Left forelimb (tissue), 1 donor: ENCODE measurements around the gene VTI1A.
A peak's percentile ranks its signal among the peaks of the same experiment; 100 is the strongest.

ENCODE experiments used
- DNase-seq: peaks from one replicate; pipeline ENCODE4 v3.0.0-alpha.2; 2018; ENCODE audit warnings: low spot score

VTI1A gene

GRCh38 chr10:112758961-112759360 lies 311.9 kb downstream of the VTI1A start:
- no peak for DNase-seq

GRCh38 chr10:112759496-112759895 lies 312.5 kb downstream of the VTI1A start:
- no peak for DNase-seq

GRCh38 chr10:112761256-112761655 lies 314.2 kb downstream of the VTI1A start:
- no peak for DNase-seq

- no peak for DNase-seq
These were observed 317.0 kb downstream of the VTI1A start for GRCh38 chr10:112763916-112764520.

- no peak for DNase-seq
These were observed 318.8 kb downstream of the VTI1A start for GRCh38 chr10:112765717-112766235.

- DNase-seq, result no peak
These were observed 319.6 kb downstream of the VTI1A start for GRCh38 chr10:112766636-112767035.

GRCh38 chr10:112767156-112767555 lies 320.1 kb downstream of the VTI1A start:
- DNase-seq, result no peak

GRCh38 chr10:112768121-112768520 lies 321.1 kb downstream of the VTI1A start:
- DNase-seq, result no peak

GRCh38 chr10:112769081-112769480 lies 322.1 kb downstream of the VTI1A start:
- no peak for DNase-seq

GRCh38 chr10:112769611-112770370 lies 322.8 kb downstream of the VTI1A start:
- no peak for DNase-seq

- no peak for DNase-seq
These were observed 324.7 kb downstream of the VTI1A start for GRCh38 chr10:112771733-112772132.

GRCh38 chr10:112773783-112774182 lies 326.8 kb downstream of the VTI1A start:
- DNase-seq, result no peak

- DNase-seq, result no peak
These were observed 327.2 kb downstream of the VTI1A start for GRCh38 chr10:112774210-112774609.

GRCh38 chr10:112774798-112775197 lies 327.8 kb downstream of the VTI1A start:
- DNase-seq, result no peak

GRCh38 chr10:112775381-112775780 lies 328.4 kb downstream of the VTI1A start:
- DNase-seq, result no peak

GRCh38 chr10:112775892-112776674 lies 329.1 kb downstream of the VTI1A start:
- DNase-seq, result no peak

- DNase-seq, result no peak
These were observed 331.6 kb downstream of the VTI1A start for GRCh38 chr10:112778579-112778978.

- DNase-seq, result no peak
These were observed 332.2 kb downstream of the VTI1A start for GRCh38 chr10:112779025-112779770.

- peak; percentile 79 for DNase-seq
These were observed 335.3 kb downstream of the VTI1A start for GRCh38 chr10:112782200-112782907.

GRCh38 chr10:112783351-112784021 lies 336.5 kb downstream of the VTI1A start:
- DNase-seq, result peak; percentile 60

- DNase-seq, result no peak
These were observed 337.0 kb downstream of the VTI1A start for GRCh38 chr10:112784022-112784461.
